Suprapubic skin (tissue), 4 donors: ENCODE measurements around the gene TSPAN18. TPM values are rescaled to one million over a fixed set of nuclear protein-coding genes. Genes with fewer than 3 reads are reported as not detected.

Source experiments
- DNase-seq, 2 donors: peaks; one replicate each; pipeline ENCODE4 v3.0.0-alpha.2; 2019; ENCODE audit warnings: low spot score in 2 of 2
- H3K27ac ChIP-seq: fragments of 200-600 bp; sonication (generic); one replicate; pipeline ENCODE4 v1.5.1; 2019
- H3K27me3 ChIP-seq: fragments of 200-600 bp; sonication (generic); one replicate; pipeline ENCODE4 v1.5.1; 2019
- H3K36me3 ChIP-seq: fragments of 200-600 bp; sonication (generic); one replicate; pipeline ENCODE4 v1.5.1; 2019
- H3K4me1 ChIP-seq: fragments of 200-600 bp; sonication (generic); one replicate; pipeline ENCODE4 v1.5.1; 2019
- H3K4me3 ChIP-seq: fragments of 200-600 bp; sonication (generic); one replicate; pipeline ENCODE4 v1.5.1; 2019; ENCODE audit warnings: mild to moderate bottlenecking
- H3K9me3 ChIP-seq: fragments of 200-600 bp; sonication (generic); one replicate; pipeline ENCODE4 v1.5.1; 2019
- EP300 ChIP-seq: sonication (generic); formaldehyde crosslinking; IDR thresholded peaks from one replicate; pipeline ENCODE4 v1.6.1; 2017; ENCODE audit warnings: antibody characterized with exemption
- POLR2A ChIP-seq, 2 donors: fragments of 450-650 bp; IDR thresholded peaks; one replicate each; pipeline ENCODE4 v1.6.1; 2017; ENCODE audit warnings: antibody characterized with exemption in 2 of 2, mild to moderate bottlenecking in 2 of 2, moderate library complexity in 2 of 2
- POLR2AphosphoS5 ChIP-seq, 3 donors: sonication (generic); formaldehyde crosslinking; IDR thresholded peaks; one replicate each; pipeline ENCODE4 v1.6.1; 2017; ENCODE audit warnings: antibody characterized with exemption in 3 of 3
- WGBS: methylation state at CpG from one replicate; pipeline ENCODE4 v1.1.5; 2018; 5-methylcytosine and 5-hydroxymethylcytosine counted together
- total RNA-seq, 4 donors: library from RNA; depleted of rRNA; stranded (reverse); fragments of >200 nt; gene quantifications; one replicate each; pipeline ENCODE4 v1.1.0, GENCODE V29; 2016
- TF ChIP-seq, protein P1 (sequence below), 2 donors: fragments of 200-600 bp in 1 of 2; fragments of 450-650 bp in 1 of 2; sonication (generic) in 1 of 2; IDR thresholded peaks; one replicate each; pipeline ENCODE4 v1.5.1; 2016 to 2019; ENCODE audit warnings: antibody characterized with exemption in 2 of 2, mild to moderate bottlenecking in 1 of 2, moderate library complexity in 1 of 2

Gene TSPAN18
- total RNA-seq, 4 donors from 2014 or later: 1.3 to 5.1 (median 3.9) TPM

DNA sequence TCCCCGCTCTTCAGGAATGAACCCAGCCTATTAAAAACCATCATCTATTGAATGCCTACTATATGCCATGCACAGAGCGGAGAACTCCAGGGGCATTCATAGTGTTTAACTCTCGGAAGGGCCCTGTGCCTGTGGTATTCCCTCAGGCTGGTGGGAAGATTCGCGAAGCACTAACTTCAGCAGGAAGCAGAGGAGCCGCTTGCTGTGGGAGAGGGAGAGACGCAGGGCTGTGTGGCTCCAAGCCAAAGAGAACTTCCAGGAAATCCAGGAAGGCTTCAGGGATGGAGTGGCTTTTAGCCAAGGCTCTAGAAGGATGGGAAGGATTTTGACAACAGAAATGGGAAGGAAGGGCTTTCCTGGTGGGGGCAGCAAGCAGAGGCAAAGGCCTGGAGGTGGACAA lies 120.1 kb downstream of the TSPAN18 start:
- TF ChIP-seq, protein P1, sequence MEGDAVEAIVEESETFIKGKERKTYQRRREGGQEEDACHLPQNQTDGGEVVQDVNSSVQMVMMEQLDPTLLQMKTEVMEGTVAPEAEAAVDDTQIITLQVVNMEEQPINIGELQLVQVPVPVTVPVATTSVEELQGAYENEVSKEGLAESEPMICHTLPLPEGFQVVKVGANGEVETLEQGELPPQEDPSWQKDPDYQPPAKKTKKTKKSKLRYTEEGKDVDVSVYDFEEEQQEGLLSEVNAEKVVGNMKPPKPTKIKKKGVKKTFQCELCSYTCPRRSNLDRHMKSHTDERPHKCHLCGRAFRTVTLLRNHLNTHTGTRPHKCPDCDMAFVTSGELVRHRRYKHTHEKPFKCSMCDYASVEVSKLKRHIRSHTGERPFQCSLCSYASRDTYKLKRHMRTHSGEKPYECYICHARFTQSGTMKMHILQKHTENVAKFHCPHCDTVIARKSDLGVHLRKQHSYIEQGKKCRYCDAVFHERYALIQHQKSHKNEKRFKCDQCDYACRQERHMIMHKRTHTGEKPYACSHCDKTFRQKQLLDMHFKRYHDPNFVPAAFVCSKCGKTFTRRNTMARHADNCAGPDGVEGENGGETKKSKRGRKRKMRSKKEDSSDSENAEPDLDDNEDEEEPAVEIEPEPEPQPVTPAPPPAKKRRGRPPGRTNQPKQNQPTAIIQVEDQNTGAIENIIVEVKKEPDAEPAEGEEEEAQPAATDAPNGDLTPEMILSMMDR (IDR thresholded peaks at IDR 0.05): no peak
- TF ChIP-seq EP300 (no peak), POLR2AphosphoS5 (IDR thresholded peaks at IDR 0.05) (no peak), POLR2A (IDR thresholded peaks at IDR 0.05) (no peak)
- no peaks in the 10 kb centered on the region for H3K4me1 ChIP-seq
- WGBS: 91% methylated on average over 7 of the region's 7 CpGs

DNA sequence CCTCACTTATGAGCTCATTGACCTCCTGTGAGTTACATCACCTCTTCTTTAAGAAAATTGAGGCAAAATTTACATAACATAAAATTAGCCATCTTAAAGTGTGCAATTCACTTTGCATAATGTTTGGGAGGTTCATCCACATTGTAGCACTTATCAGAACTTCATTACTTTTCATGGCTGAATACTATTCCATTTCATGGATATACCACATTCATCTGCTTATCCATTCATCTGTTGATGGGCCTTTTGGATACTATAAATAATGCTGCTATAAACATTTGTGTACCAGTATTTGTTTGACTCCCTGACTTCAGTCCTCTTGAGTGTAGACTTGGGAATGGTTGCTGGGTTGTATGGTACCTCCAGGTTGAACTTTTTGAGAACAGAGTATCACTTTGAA lies 120.6 kb downstream of the TSPAN18 start:
- Histone ChIP-seq H3K4me1 (no peaks in the 10 kb centered on the region), H3K4me3 (no peak overlapping the region), H3K36me3 (no peaks in the 10 kb centered on the region), H3K9me3 (no peaks in the 10 kb centered on the region), H3K27me3 (no peaks in the 10 kb centered on the region), H3K27ac (no peak overlapping the region)
- DNase-seq: no peak
- TF ChIP-seq, protein P1 (IDR thresholded peaks at IDR 0.05): no peak
- TF ChIP-seq POLR2AphosphoS5 (IDR thresholded peaks at IDR 0.05) (no peak), POLR2A (IDR thresholded peaks at IDR 0.05) (no peak), EP300 (no peak)

More for the DNA sequence above, 120.1 kb downstream of the TSPAN18 start:
- Histone ChIP-seq H3K36me3 (no peaks in the 10 kb centered on the region), H3K27me3 (no peaks in the 10 kb centered on the region), H3K4me3 (no peak overlapping the region), H3K27ac (no peak overlapping the region), H3K9me3 (no peaks in the 10 kb centered on the region)
- DNase-seq: no peak

DNA sequence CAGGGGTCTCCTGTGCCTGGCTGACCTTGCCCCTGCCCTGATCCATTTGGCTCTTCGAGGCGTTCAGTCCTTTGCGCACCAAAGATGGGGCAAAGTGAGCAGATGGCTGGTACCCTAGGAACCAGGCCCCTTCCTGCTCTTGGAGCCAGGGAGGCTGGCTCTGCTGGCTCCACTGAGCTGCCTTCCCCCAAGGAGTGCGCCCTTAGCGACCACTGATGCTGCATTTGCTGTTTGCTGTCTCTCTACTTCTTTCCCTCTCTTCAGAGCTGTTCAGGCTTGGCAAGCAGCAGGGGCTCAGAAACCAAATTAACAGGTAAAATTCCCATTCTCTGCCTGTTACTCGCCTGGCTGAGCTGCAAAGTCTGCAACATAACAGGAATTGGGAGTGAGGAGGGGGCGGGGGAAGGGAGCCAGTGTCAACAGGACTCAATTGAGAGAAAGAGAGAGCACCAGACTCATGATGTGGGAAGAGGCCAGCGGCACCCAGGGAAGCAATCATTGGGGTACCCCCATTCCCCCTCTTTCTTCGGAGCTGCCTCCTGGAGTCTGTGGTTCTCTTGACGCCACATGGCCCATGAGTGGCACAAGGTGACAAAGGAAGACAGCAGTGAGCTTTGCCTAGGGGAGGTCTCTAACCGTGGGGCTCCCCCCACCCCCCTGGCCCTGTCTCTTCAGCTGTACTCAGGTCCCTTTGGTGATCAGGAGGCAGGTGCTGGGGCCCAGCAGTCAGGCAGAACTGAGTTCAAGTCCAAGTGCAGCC lies 121.6 kb downstream of the TSPAN18 start:
- Histone ChIP-seq H3K27ac (no peak overlapping the region), H3K4me3 (no peak overlapping the region), H3K4me1 (no peaks in the 10 kb centered on the region), H3K27me3 (no peaks in the 10 kb centered on the region), H3K9me3 (no peaks in the 10 kb centered on the region), H3K36me3 (no peaks in the 10 kb centered on the region)
- WGBS: 95% methylated on average over 10 of the region's 11 CpGs
- TF ChIP-seq EP300 (no peak), POLR2A (IDR thresholded peaks at IDR 0.05) (no peak), POLR2AphosphoS5 (IDR thresholded peaks at IDR 0.05) (no peak)
- TF ChIP-seq, protein P1 (IDR thresholded peaks at IDR 0.05): no peak
- DNase-seq: no peak

DNA sequence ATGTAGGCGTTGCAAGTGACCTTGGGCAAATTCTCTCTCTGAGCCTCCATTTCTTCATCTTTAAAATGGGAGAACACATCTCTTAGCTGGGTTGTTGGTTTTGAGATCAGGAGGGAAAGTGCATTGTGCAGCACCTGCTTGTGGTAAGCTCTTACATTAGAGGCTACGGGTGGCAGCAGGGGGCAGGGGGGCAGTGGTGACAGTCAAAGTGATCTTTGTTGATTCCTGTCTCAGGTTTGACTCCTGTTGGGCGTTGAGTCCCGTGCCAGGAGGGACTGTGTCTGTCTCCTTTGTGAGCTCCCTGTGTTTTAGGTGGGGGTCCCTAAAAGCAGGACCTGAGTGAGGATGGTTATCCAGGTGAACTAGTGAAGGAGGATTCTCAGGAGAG lies 122.2 kb downstream of the TSPAN18 start:
- TF ChIP-seq POLR2AphosphoS5 (IDR thresholded peaks at IDR 0.05) (no peak), EP300 (no peak), POLR2A (IDR thresholded peaks at IDR 0.05) (no peak)
- TF ChIP-seq, protein P1 (IDR thresholded peaks at IDR 0.05): no peak
- WGBS: 94% methylated on average over 4 of the region's 4 CpGs
- no peaks in the 10 kb centered on the region for H3K36me3 ChIP-seq
- H3K27me3 ChIP-seq: no peaks in the 10 kb centered on the region
- no peak for DNase-seq
- H3K9me3 ChIP-seq: no peaks in the 10 kb centered on the region
- no peaks in the 10 kb centered on the region for H3K4me1 ChIP-seq
- H3K27ac ChIP-seq: no peak overlapping the region
- no peak overlapping the region for H3K4me3 ChIP-seq

DNA sequence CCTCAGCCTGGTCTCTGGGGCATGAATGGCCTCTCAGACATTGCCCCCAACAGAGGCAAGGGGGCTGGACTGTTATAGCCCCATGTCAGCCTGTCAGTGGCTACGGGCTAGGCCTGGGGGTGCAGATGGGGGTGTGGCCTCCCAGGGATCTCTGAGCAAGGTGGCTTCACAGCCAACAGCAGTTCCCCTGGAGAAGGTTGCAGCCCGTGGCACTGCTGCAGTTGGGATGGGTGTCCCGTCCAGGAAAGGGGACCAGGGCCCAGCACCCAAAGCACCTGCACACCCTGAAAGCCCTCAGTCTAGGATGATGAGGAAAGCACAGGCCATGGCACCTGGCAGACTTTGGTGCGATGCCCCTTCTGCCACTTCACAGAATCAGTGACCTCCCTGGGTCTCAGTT lies 122.7 kb downstream of the TSPAN18 start:
- TF ChIP-seq, protein P1 (IDR thresholded peaks at IDR 0.05): no peak
- TF ChIP-seq POLR2A (IDR thresholded peaks at IDR 0.05): no peak
- TF ChIP-seq POLR2AphosphoS5 (IDR thresholded peaks at IDR 0.05): no peak
- no peak for TF ChIP-seq EP300
- Histone ChIP-seq H3K4me3 (no peak overlapping the region), H3K36me3 (no peaks in the 10 kb centered on the region)

More for the DNA sequence above, 122.7 kb downstream of the TSPAN18 start:
- H3K9me3 ChIP-seq: no peaks in the 10 kb centered on the region
- no peaks in the 10 kb centered on the region for H3K4me1 ChIP-seq
- no peak for DNase-seq
- H3K27me3 ChIP-seq: no peaks in the 10 kb centered on the region
- H3K27ac ChIP-seq: no peak overlapping the region
- 100% methylated on average over 1 of the region's 4 CpGs for WGBS
